Peyer's patch (tissue), 4 donors: ENCODE data around the gene CARM1. TPM values are rescaled to one million over a fixed set of nuclear protein-coding genes. Genes with fewer than 3 reads are reported as not detected.

Experiments used
- DNase-seq, 3 donors: peaks; one replicate each; pipeline ENCODE4 v3.0.0-alpha.2; 2017 to 2019
- H3K27ac ChIP-seq, 4 donors: fragments of 200-600 bp; sonication (generic); one replicate each; pipeline ENCODE4 v1.5.1; 2016 to 2019
- H3K27me3 ChIP-seq, 2 donors: fragments of 200-600 bp; sonication (generic); one replicate each; pipeline ENCODE4 v1.5.1; 2019
- H3K36me3 ChIP-seq, 3 donors: fragments of 200-600 bp; sonication (generic); one replicate each; pipeline ENCODE4 v1.5.1; 2016 to 2019
- H3K4me1 ChIP-seq, 4 donors: fragments of 200-600 bp; sonication (generic); one replicate each; pipeline ENCODE4 v1.5.1; 2016 to 2019
- H3K4me3 ChIP-seq, 4 donors: fragments of 200-600 bp; sonication (generic); 1 replicate in 3 of 4; 2 replicates in 1 of 4; pipeline ENCODE4 v1.5.1; 2016 to 2019; ENCODE audit warnings: mild to moderate bottlenecking in 1 of 4
- H3K9me3 ChIP-seq, 4 donors: fragments of 200-600 bp; sonication (generic); one replicate each; pipeline ENCODE4 v1.5.1; 2016 to 2019; ENCODE audit warnings: mild to moderate bottlenecking in 1 of 4
- POLR2A ChIP-seq, 2 donors: fragments of 450-650 bp; IDR thresholded peaks; one replicate each; pipeline ENCODE4 v1.5.1; 2017; ENCODE audit warnings: antibody characterized with exemption in 2 of 2, mild to moderate bottlenecking in 2 of 2, moderate library complexity in 2 of 2
- total RNA-seq, 4 donors: library from RNA; depleted of rRNA; stranded (reverse); fragments of >200 nt; gene quantifications; one replicate each; pipeline ENCODE4 v1.1.0, GENCODE V29; 2016
- TF ChIP-seq, protein P1 (sequence below), 6 experiments: fragments of 450-650 bp in 4 of 6; fragments of 200-600 bp in 2 of 6; sonication (generic) in 1 of 6; IDR thresholded peaks; one replicate each; pipeline ENCODE4 v1.5.1; 2017 to 2019; ENCODE audit warnings: antibody characterized with exemption in 6 of 6, mild to moderate bottlenecking in 3 of 6, moderate library complexity in 1 of 6

CARM1 gene
- total RNA-seq, 4 donors from 2014 or later, result 23.8 to 40.6 (median 29.7) TPM

DNA sequence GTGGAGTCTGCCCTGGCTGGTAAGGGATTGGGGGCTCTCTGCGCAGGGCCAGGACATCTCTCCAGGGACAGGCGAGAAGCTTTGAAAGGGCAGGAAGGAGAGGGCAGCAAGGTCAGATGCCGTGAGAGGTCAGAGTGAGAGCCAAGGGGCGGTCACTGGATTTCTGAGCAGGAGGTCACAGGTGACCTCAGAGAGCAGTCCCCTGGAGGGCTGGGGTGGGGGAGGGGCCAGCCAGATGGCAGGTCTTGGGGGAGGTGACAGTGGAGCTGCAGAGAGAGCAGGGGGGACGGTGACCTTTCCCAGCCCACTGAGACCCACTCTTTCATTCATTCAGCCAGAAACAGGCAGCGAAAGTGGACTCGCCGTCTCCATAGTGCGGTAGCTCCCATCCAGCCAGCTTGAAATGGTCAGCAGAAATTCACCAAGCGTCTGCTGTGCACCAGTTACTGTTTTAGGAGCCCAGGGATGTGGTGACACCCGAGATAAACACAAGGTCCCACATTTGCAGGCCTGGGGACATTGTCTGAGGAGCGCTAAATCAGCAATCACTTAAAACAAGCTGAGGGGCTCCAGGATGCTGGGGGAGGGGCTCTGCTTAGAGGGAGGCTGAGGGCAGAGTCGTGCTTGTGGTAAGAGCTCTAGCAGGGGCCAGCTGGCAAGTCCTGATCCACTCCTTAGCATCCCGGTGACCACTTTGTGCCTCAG is 10.2 kb downstream of the CARM1 start:
- H3K27me3 ChIP-seq, result no peaks in the 10 kb centered on the region
- no peaks in the 10 kb centered on the region for H3K36me3 ChIP-seq
- peaks cover 0 to 13% (median 6%) of the 10 kb centered on the region in 4 donors for H3K4me1 ChIP-seq
- DNase-seq, result no peak
- no peak overlapping the region for H3K4me3 ChIP-seq
- no peaks in the 10 kb centered on the region for H3K9me3 ChIP-seq
- no peak overlapping the region for H3K27ac ChIP-seq
- TF ChIP-seq, protein P1, sequence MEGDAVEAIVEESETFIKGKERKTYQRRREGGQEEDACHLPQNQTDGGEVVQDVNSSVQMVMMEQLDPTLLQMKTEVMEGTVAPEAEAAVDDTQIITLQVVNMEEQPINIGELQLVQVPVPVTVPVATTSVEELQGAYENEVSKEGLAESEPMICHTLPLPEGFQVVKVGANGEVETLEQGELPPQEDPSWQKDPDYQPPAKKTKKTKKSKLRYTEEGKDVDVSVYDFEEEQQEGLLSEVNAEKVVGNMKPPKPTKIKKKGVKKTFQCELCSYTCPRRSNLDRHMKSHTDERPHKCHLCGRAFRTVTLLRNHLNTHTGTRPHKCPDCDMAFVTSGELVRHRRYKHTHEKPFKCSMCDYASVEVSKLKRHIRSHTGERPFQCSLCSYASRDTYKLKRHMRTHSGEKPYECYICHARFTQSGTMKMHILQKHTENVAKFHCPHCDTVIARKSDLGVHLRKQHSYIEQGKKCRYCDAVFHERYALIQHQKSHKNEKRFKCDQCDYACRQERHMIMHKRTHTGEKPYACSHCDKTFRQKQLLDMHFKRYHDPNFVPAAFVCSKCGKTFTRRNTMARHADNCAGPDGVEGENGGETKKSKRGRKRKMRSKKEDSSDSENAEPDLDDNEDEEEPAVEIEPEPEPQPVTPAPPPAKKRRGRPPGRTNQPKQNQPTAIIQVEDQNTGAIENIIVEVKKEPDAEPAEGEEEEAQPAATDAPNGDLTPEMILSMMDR (IDR thresholded peaks at IDR 0.05), result no peak
- TF ChIP-seq POLR2A (IDR thresholded peaks at IDR 0.05), result no peak

DNA sequence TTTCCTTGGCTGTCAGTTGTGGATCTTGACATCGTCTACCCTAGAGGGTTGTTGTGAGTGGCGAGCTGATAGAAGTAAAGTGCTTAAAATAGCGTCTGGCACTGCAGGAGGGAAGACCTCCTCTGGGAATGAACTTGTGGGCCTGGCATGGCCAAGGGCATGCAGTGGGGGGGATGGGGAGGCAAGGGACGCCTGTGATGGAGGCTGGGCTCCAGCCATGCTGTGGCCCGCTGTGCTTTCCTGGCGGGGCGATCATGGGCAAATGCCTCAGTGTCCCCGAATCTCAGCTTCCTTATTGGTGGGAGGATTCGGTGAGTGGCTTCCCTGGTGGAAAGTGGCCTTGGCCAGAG is 10.7 kb downstream of the CARM1 start:
- H3K27ac ChIP-seq, result no peak overlapping the region
- H3K4me1 ChIP-seq, result peaks cover 0 to 12% (median 6%) of the 10 kb centered on the region in 4 donors
- H3K36me3 ChIP-seq, result no peaks in the 10 kb centered on the region
- no peaks in the 10 kb centered on the region for H3K27me3 ChIP-seq
- DNase-seq, result no peak
- no peak for TF ChIP-seq POLR2A (IDR thresholded peaks at IDR 0.05)
- TF ChIP-seq, protein P1 (IDR thresholded peaks at IDR 0.05), result no peak
- no peak overlapping the region for H3K4me3 ChIP-seq
- H3K9me3 ChIP-seq, result no peaks in the 10 kb centered on the region

DNA sequence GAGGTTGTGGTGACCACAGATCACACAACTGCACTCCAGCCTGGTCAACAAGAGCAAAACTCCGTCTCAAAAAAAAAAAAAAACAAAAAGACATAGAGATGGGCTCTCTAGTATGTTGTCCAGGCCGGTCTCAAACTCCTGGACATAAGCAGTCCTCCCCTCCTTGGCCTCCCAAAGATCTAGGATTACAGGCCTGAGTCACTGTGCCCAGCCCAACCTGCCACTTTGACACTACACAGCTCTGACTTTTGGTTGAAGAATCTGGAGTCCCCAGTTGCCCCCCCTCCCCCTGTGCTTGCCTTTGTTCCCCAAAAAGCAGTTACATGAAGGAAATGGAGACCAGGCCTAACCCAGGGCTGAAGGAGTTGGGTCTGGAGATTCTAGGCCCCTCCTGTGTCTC is 12.9 kb downstream of the CARM1 start:
- Histone ChIP-seq H3K4me1 (peaks cover 0 to 11% (median 5%) of the 10 kb centered on the region in 4 donors), H3K36me3 (no peaks in the 10 kb centered on the region), H3K4me3 (no peak overlapping the region), H3K9me3 (no peaks in the 10 kb centered on the region), H3K27ac (no peak overlapping the region), H3K27me3 (no peaks in the 10 kb centered on the region)
- no peak for TF ChIP-seq POLR2A (IDR thresholded peaks at IDR 0.05)
- TF ChIP-seq, protein P1 (IDR thresholded peaks at IDR 0.05), result no peak
- DNase-seq, result no peak

DNA sequence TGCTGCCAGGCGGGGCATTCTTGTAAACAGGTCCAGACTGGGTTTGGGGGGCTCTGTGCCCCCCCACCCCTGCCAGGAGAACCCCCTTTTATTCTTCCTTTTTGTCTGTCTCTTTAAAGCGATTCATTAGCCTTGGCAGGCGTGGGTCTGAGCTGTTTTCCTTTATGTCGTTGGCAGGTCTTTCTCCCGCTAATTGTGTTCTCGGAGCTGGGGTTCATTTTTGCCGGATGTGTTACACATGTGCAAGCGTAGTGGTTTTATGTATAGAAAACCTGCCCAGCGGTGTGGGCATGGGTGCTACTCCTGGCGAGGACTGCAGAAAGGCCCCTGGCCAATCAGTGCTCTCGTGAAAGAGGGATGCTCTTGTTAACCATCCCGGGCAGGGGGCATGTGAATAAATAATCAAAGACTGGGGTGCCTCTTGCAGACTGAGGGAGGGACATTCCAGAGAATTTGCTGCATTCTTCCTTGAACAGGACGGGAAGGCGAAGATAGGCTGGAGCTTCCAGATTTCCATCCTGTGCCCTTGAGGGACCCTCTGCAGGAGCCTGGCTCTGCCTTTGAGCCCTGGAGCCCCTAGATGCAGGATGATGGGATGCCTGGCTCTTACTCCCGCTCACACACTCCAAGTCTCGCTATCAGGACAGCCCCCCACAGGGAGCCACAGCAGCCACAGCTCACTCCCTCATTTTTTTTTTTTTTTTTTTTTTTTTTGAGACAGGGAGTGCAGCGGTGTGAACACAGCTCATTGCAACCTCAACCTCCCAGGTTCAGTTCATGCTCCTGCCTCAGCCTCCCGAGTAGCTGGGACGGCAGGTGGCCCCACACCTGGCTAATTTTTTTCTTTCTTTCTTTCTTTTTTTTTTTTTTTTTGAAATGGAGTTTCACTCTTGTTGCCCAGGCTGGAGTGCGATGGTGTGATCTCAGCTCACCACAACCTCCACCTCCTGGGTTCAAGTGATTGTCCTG is 14.1 kb downstream of the CARM1 start:
- DNase-seq, result no peak
- H3K36me3 ChIP-seq, result no peaks in the 10 kb centered on the region
- H3K27ac ChIP-seq, result no peak overlapping the region
- no peaks in the 10 kb centered on the region for H3K27me3 ChIP-seq
- H3K9me3 ChIP-seq, result no peaks in the 10 kb centered on the region
- no peak overlapping the region for H3K4me3 ChIP-seq
- no peak for TF ChIP-seq POLR2A (IDR thresholded peaks at IDR 0.05)
- TF ChIP-seq, protein P1 (IDR thresholded peaks at IDR 0.05), result no peak
- peaks cover 0 to 11% (median 5%) of the 10 kb centered on the region in 4 donors for H3K4me1 ChIP-seq

DNA sequence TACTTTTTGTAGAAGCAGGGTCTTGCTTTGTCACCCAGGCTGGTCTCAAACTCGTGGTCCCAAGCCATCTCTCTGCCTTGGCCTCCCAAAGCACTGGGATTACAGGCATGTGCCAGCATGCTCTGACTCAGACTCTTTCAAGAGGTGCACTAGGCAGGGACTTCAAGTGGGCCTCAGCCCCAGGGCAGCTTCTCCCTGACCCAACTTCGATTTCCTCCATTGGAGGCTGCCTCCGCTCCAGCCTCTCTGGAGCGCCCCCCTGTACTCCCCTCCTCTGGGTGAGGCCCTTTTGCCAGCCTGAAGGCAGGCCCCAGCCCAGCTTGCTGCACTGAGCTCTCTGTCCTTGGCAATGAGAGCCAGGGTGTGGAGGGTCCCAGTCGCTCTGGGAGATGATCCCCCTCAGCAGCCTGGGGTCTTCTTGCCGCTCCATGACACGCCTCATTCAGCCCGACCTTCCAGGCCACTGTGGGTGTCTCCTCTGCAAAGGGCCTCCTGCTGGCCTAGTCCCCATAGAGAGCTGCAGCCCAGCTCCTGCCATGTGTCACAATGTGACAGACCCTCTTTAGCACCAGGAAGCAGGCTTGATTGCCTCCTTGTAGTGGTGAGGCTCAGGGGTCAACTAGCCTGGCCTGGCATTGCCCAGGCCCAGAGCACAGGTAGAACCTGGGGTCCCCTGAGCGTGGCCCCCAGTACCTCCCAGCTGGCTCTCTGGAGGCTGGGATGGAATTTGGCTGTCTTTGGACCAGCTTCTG is 16.4 kb downstream of the CARM1 start:
- TF ChIP-seq, protein P1 (IDR thresholded peaks at IDR 0.05), result no peak
- TF ChIP-seq POLR2A (IDR thresholded peaks at IDR 0.05), result no peak
- H3K9me3 ChIP-seq, result no peaks in the 10 kb centered on the region
- H3K4me1 ChIP-seq, result peaks cover 0 to 30% (median 6%) of the 10 kb centered on the region in 4 donors
- no peak overlapping the region for H3K4me3 ChIP-seq
- no peak for DNase-seq
- no peaks in the 10 kb centered on the region for H3K27me3 ChIP-seq
- H3K36me3 ChIP-seq, result no peaks in the 10 kb centered on the region
- no peak overlapping the region for H3K27ac ChIP-seq
